HUES6 (cell line): ENCODE measurements around the gene MTF1.

Source experiments
- H3K27ac ChIP-seq: 2 replicates; pipeline ENCODE4 v1.7.0; 2013; ENCODE audit warnings: low read depth, mild to moderate bottlenecking, low read length, inconsistent platforms
- H3K27me3 ChIP-seq: 2 replicates; pipeline ENCODE4 v1.6.1; 2013; ENCODE audit warnings: low read length; ENCODE audit not compliant: control insufficient read depth, insufficient read depth
- H3K36me3 ChIP-seq: 2 replicates; pipeline ENCODE4 v1.6.1; 2013; ENCODE audit warnings: low read length; ENCODE audit not compliant: control insufficient read depth, insufficient read depth
- H3K4me1 ChIP-seq: 2 replicates; pipeline ENCODE4 v1.6.1; 2013; ENCODE audit warnings: low read length; ENCODE audit not compliant: control insufficient read depth, insufficient read depth
- H3K4me3 ChIP-seq: 2 replicates; pipeline ENCODE4 v1.5.1; 2013; ENCODE audit warnings: low read depth, low read length
- H3K9ac ChIP-seq: one replicate; pipeline ENCODE4 v1.6.1; 2013; ENCODE audit warnings: mild to moderate bottlenecking, low read length
- H3K9me3 ChIP-seq: 2 replicates; pipeline ENCODE4 v1.6.1; 2013; ENCODE audit warnings: low read depth, low read length; ENCODE audit not compliant: control insufficient read depth, insufficient read depth

The MTF1 gene

DNA sequence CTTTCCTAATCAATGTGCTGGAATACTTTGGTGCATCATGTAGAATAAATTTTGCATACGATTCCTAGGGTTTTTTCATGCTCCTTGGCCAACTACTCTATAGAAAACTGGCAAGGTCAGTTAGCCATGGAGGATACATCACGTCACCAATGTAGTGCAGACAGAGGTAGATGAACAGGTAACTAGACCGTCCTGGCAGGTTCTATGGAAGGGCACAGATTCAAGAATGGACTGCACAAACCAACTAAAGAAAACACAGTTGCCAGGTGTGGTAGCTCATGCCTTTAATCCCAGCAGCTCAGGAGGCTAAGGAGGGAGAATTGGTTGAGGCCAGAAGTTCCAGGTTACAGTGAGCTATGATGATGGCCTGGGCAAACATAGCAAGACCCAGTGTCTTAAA, 9.9 kb downstream of the MTF1 start:
- Histone ChIP-seq H3K4me1 (no peaks in the 10 kb centered on the region), H3K9ac (no peak overlapping the region), H3K9me3 (no peaks in the 10 kb centered on the region), H3K27ac (no peak overlapping the region), H3K27me3 (no peaks in the 10 kb centered on the region), H3K36me3 (0 out of 2 replicates have a peak, but pooled peaks cover 2% of the 10 kb centered on the region), H3K4me3 (no peak overlapping the region)

DNA sequence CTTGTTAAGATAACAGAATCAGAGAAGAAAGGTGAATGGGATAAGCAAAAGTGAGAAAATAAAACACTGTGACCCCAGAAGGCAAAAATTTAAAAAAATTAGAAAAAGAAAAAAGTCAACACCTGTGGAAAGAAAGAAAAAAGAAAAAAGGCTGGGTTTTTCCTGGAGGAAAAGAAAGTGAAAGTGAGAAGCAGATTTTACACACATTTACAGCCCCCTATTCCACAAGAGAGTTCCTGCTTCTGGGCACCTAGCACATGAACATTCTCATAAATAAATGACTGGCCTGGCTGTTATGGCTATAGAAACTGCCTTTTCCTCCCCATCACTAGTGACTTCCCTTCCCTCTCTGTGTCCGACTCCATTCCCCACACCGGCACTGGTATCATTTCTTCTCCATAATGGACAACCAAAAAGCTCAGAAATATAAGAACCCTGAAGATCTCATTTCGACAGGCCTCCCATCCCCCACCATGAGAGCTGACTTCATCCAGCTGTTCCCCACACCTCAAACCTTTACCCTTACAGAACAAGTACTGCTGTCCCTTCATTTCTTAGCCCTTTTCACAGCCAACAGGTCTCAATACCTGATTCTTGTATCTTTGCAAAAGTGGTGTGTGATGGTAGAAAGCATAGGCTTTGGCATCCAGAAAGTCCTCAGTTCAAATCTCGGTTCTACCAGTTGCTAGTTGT, 12.6 kb downstream of the MTF1 start:
- Histone ChIP-seq H3K27me3 (no peaks in the 10 kb centered on the region), H3K9me3 (no peaks in the 10 kb centered on the region), H3K36me3 (0 out of 2 replicates have a peak, but pooled peaks cover 2% of the 10 kb centered on the region), H3K4me1 (no peaks in the 10 kb centered on the region), H3K27ac (no peak overlapping the region), H3K9ac (no peak overlapping the region), H3K4me3 (no peak overlapping the region)

DNA sequence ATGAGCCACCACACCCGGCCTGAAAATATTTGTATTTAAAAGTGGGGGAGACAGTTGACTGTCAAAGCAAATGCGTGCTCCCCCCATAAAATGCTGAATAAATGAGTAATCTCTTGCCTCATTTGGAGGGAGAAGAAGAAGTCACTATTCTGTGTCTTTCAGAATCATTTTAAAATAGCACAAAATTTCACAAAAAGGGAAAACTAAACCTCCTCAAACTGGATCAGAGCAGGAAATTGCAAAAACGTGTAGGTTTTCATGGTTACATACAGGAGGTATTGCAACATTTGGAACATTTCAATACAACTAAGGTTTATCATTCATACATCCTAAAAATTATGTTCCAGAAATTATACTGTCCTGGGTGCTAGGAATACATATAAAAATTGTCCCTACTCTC, 13.6 kb downstream of the MTF1 start:
- no peak overlapping the region for H3K27ac ChIP-seq

DNA sequence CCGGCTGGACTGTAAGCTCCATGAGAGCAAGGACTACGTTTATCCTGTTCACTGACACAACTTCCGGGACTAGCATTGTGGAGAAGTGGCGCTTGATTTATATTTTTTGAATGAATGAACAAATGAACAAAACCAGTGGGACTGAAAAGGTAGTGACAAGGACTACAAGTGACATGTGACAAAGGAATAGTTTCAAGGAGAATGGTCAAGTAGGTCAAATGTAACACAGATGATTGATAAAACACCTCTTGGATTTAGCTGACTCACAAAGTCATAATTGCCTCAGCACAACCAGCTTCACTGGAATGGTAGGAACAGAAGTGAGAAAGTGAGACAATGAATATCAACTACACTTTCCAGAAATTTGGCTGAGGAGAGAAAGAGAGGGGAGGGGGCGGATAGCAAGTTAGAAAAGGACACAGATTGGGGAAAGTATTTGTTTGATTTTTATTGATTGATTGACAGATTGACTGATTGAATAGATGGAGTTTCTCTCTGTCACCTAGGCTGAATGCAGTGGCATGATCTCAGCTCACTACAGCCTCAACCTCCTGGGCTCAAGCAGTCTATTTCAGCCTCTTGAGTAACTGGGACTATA, 14.2 kb downstream of the MTF1 start:
- Histone ChIP-seq H3K9ac (no peak overlapping the region), H3K36me3 (0 out of 2 replicates have a peak, but pooled peaks cover 9% of the 10 kb centered on the region), H3K27me3 (no peaks in the 10 kb centered on the region), H3K4me1 (no peaks in the 10 kb centered on the region), H3K4me3 (no peak overlapping the region), H3K9me3 (no peaks in the 10 kb centered on the region), H3K27ac (no peak overlapping the region)

More for the DNA sequence above, 13.6 kb downstream of the MTF1 start:
- H3K36me3 ChIP-seq = 0 out of 2 replicates have a peak, but pooled peaks cover 7% of the 10 kb centered on the region
- no peak overlapping the region for H3K9ac ChIP-seq
- no peak overlapping the region for H3K4me3 ChIP-seq
- H3K27me3 ChIP-seq = no peaks in the 10 kb centered on the region
- no peaks in the 10 kb centered on the region for H3K4me1 ChIP-seq
- no peaks in the 10 kb centered on the region for H3K9me3 ChIP-seq

DNA sequence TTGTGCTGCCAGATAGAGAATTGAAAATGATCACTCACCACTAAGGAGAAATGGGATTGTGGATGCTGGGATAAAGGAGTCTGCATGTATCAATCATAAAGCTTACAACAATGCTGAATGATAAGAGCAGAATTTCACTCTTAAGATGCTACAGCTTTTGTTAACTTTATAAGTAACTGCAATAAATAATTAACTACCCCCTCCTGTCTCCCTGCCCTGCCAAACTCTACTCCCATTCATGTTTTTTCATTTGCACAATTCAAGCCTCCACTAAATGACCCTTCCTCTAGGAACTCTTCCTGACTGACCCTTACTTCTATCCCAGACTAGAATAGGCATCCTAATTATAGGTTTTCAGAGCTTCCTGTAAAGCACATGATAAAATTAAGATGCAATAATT, 14.9 kb downstream of the MTF1 start:
- H3K27me3 ChIP-seq = no peaks in the 10 kb centered on the region
- H3K4me1 ChIP-seq = no peaks in the 10 kb centered on the region
- no peak overlapping the region for H3K4me3 ChIP-seq
- H3K27ac ChIP-seq = no peak overlapping the region
- no peaks in the 10 kb centered on the region for H3K9me3 ChIP-seq
- no peak overlapping the region for H3K9ac ChIP-seq
- peaks cover 14% of the 10 kb centered on the region for H3K36me3 ChIP-seq

DNA sequence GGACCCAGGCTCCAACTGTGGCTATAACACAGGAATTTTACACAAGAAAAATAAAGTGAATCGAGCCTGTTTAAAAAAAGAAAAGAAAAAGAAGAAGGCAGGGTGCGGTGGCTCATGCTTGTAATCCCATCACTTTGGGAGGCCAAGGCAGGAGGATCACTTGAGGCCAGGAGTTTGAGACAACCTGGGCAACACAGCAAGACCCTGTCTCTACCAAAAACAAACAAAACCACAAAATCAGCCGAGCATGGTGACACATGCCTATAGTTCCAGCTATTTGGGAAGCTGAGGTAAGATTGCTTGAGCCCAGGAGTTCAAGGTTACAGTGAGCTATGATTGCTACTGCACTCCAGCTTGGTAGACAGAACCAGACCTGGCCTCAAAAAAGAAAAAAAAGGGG, 17.7 kb downstream of the MTF1 start:
- H3K36me3 ChIP-seq = peaks cover 36% of the 10 kb centered on the region
- H3K4me3 ChIP-seq = no peak overlapping the region
- H3K9me3 ChIP-seq = no peaks in the 10 kb centered on the region
- no peaks in the 10 kb centered on the region for H3K4me1 ChIP-seq
- no peak overlapping the region for H3K27ac ChIP-seq
- no peaks in the 10 kb centered on the region for H3K27me3 ChIP-seq
- no peak overlapping the region for H3K9ac ChIP-seq

DNA sequence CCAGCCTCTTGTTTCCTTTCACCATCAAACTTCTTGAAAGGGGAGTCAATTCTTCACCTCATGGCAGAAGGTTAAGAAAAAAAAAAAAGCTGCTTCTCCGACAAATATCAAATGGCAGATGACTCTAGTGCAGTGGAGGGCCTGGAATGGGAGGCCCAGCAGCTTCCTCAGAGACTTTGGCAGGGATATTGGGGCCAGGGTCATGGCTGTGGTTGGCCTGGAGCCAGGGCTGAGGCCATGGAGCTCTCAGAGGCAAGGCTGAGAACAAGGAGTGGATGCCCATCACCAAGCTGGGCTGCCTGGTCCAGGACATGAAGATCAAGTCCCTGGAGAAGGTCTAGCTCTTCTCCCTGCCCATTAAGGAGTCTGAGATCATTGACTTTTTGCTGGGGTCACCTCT, 18.7 kb downstream of the MTF1 start:
- Histone ChIP-seq H3K36me3 (peaks cover 43% of the 10 kb centered on the region), H3K27ac (no peak overlapping the region), H3K4me1 (no peaks in the 10 kb centered on the region), H3K9ac (no peak overlapping the region), H3K9me3 (no peaks in the 10 kb centered on the region), H3K27me3 (no peaks in the 10 kb centered on the region), H3K4me3 (no peak overlapping the region)

DNA sequence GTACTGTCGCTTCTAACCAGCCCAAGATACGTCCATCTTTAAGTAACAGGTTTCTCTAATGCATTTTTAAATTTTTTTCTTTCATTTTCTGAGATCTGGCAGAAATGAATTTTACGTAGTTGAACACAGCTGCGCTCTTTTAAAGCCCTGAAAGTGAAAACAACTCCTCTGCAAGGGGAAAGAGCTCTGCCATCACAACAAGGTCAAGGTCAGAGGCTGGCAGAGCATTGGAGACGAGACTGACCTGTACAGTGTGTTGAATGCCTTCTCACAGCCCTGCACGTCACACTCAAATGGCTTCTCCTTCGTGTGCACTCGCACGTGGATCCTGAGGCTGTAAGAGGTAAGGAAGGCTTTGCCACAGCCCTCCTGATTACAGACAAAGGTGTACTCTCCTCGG, 19.7 kb downstream of the MTF1 start:
- H3K4me1 ChIP-seq = no peaks in the 10 kb centered on the region
- H3K36me3 ChIP-seq = peaks cover 52% of the 10 kb centered on the region
- H3K27ac ChIP-seq = no peak overlapping the region
- H3K9me3 ChIP-seq = no peaks in the 10 kb centered on the region
- H3K9ac ChIP-seq = no peak overlapping the region
- H3K27me3 ChIP-seq = no peaks in the 10 kb centered on the region
- no peak overlapping the region for H3K4me3 ChIP-seq

DNA sequence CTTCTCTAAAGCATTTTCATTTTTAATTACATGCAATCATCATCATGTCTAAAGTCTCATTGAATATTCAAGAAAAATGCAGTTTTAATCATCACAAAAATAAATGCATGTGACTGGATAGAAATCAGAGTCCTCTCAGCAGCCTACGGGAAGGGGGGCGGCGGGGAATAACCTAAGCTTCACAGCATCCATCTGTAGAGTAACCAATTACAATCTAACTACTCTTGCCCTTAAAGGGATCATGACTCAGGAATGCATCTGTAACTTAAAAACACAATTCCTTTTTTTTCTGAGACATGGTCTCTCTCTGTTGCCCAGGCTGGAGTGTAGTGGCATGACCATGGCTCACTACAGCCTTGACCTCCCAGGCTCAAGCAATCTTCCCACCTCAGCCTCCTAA, 22.6 kb downstream of the MTF1 start:
- Histone ChIP-seq H3K4me1 (no peaks in the 10 kb centered on the region), H3K9me3 (no peaks in the 10 kb centered on the region), H3K9ac (no peak overlapping the region), H3K27ac (no peak overlapping the region), H3K27me3 (no peaks in the 10 kb centered on the region), H3K4me3 (no peak overlapping the region), H3K36me3 (peaks cover 75% of the 10 kb centered on the region)

DNA sequence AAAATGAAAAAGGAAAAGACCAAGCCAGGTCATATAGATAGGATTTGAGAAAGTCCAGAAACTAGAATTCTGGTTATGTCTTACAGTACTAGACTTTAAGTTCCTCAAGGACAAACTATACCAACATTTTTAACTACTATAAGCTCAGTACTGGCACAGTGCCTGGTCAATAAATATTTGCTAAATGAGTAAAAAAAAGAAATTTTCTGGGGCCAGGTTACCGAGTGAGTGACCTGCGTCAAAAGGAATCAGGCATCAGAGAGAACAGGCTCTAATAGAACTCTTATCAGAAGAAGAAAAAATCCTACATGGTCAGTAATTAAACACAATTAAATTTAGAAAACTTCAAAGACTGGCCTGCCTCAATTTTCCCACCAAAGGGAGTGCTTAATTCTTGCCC, 27.6 kb downstream of the MTF1 start:
- peaks cover 58% of the 10 kb centered on the region for H3K36me3 ChIP-seq

DNA sequence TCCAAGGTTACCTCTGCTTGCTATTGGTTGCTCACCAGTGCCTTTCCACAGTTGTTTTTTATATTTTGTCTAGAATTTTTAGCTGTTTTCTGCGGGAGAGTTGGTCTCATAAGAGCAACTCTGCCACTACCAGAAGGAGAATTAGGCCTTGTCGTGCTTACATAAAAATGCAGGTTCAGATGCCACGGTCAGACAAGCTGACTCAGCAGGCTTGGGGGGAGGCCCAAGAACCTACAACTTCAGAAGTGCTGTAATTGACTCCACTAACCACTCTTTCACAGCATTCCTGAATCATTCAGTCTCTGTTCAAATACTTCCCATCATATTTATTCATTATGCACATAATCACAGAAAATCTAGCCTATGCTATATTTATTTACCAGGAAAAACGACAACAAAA, 28.3 kb downstream of the MTF1 start:
- Histone ChIP-seq H3K4me1 (no peaks in the 10 kb centered on the region), H3K36me3 (peaks cover 59% of the 10 kb centered on the region), H3K9me3 (no peaks in the 10 kb centered on the region), H3K27ac (no peak overlapping the region), H3K27me3 (no peaks in the 10 kb centered on the region), H3K4me3 (no peak overlapping the region), H3K9ac (no peak overlapping the region)

More for the DNA sequence above, 27.6 kb downstream of the MTF1 start:
- Histone ChIP-seq H3K9me3 (no peaks in the 10 kb centered on the region), H3K4me1 (no peaks in the 10 kb centered on the region), H3K27ac (no peak overlapping the region), H3K9ac (no peak overlapping the region), H3K27me3 (no peaks in the 10 kb centered on the region), H3K4me3 (no peak overlapping the region)
